Neural cell (in vitro differentiated cells): ENCODE measurements around the gene PRR30. TPM values are rescaled to one million over a fixed set of nuclear protein-coding genes. Genes with fewer than 3 reads are reported as not detected.
"Not testable (repeated sequence)": the region's sequence is repeated elsewhere in the genome, so short reads cannot be mapped to it uniquely, and the experiment has no call there.

Experiments used
- H2AFZ ChIP-seq: fragments of 200-600, 300-800 bp; sonication (generic), shearing (Covaris generic); 2 replicates; pipeline ENCODE4 v1.6.0; 2014; ENCODE audit warnings: low read depth, mild to moderate bottlenecking, antibody characterized with exemption, low read length, moderate library complexity
- H3F3A ChIP-seq: fragments of 200-600 bp; shearing (Covaris generic); 2 replicates; pipeline ENCODE4 v1.6.1; 2016; ENCODE audit warnings: mild to moderate bottlenecking, moderate library complexity, mixed read lengths, antibody characterized with exemption, low read length; ENCODE audit not compliant: insufficient read depth, poor library complexity, severe bottlenecking
- H3K27ac ChIP-seq: fragments of 200-600, 300-800 bp; sonication (generic), shearing (Covaris generic); 2 replicates; pipeline ENCODE4 v1.5.1; 2014; ENCODE audit warnings: mild to moderate bottlenecking, low read length, moderate library complexity
- H3K27me3 ChIP-seq: fragments of 300-800, 200-600 bp; sonication (generic), shearing (Covaris generic); 2 replicates; pipeline ENCODE4 v1.6.0; 2014; ENCODE audit warnings: mild to moderate bottlenecking, low read depth, low read length, moderate library complexity; ENCODE audit not compliant: insufficient read depth
- H3K36me3 ChIP-seq: fragments of 300-800, 200-600 bp; sonication (generic), shearing (Covaris generic); 2 replicates; pipeline ENCODE4 v1.5.1; 2014; ENCODE audit warnings: mild to moderate bottlenecking, antibody characterized with exemption, low read length, moderate library complexity; ENCODE audit not compliant: insufficient read depth
- H3K4me2 ChIP-seq: fragments of 300-800, 200-600 bp; sonication (generic), shearing (Covaris generic); 2 replicates; pipeline ENCODE4 v1.6.0; 2014; ENCODE audit warnings: mild to moderate bottlenecking, low read length
- H3K4me3 ChIP-seq: fragments of 300-800, 200-600 bp; sonication (generic), shearing (Covaris generic); 2 replicates; pipeline ENCODE4 v1.5.1; 2014; ENCODE audit warnings: mild to moderate bottlenecking, low read length, moderate library complexity
- H3K79me2 ChIP-seq: fragments of 200-600 bp; shearing (Covaris generic); replicated peaks from 2 replicates; pipeline ENCODE4 v1.6.0; 2014; ENCODE audit warnings: mild to moderate bottlenecking, low read length, moderate library complexity; ENCODE audit not compliant: insufficient read depth
- H3K9ac ChIP-seq: fragments of 300-800, 200-600 bp; sonication (generic), shearing (Covaris generic); 2 replicates; pipeline ENCODE4 v1.6.1; 2016; ENCODE audit warnings: mild to moderate bottlenecking, low read length, mixed read lengths
- H3K9me2 ChIP-seq: fragments of 200-600 bp; shearing (Covaris generic); 2 replicates; pipeline ENCODE4 v1.6.1; 2016; ENCODE audit warnings: mild to moderate bottlenecking, low read length, mixed read lengths; ENCODE audit not compliant: insufficient read depth
- H3K9me3 ChIP-seq: fragments of 200-600, 300-800 bp; sonication (generic), shearing (Covaris generic); 2 replicates; pipeline ENCODE4 v1.6.1; 2016; ENCODE audit warnings: mild to moderate bottlenecking, mixed run types, low read length, moderate library complexity, mixed read lengths
- H4K20me1 ChIP-seq: fragments of 200-600 bp; shearing (Covaris generic); 2 replicates; pipeline ENCODE4 v1.6.1; 2016; ENCODE audit warnings: mild to moderate bottlenecking, mixed run types; ENCODE audit not compliant: insufficient read depth
- EP300 ChIP-seq: fragments of 450-650 bp; conservative IDR thresholded peaks from 2 replicates; pipeline ENCODE4 v1.6.1; 2014; ENCODE audit warnings: antibody characterized with exemption, mild to moderate bottlenecking, moderate library complexity; ENCODE audit not compliant: poor library complexity, severe bottlenecking
- EZH2 ChIP-seq: fragments of 200-600, 300-800 bp; shearing (Covaris generic), sonication (generic); IDR thresholded peaks from 2 replicates; pipeline ENCODE4 v1.6.1; 2014; ENCODE audit warnings: antibody characterized with exemption, low read length, borderline replicate concordance, mild to moderate bottlenecking; ENCODE audit not compliant: insufficient read depth, poor library complexity, severe bottlenecking
- MXI1 ChIP-seq: fragments of 450-650 bp; conservative IDR thresholded peaks from 2 replicates; pipeline ENCODE4 v1.6.1; 2014; ENCODE audit warnings: antibody characterized with exemption, mild to moderate bottlenecking; ENCODE audit not compliant: poor library complexity, severe bottlenecking
- POLR2AphosphoS5 ChIP-seq: IDR thresholded peaks from 2 replicates; pipeline ENCODE4 v1.6.1; 2012
- RAD21 ChIP-seq: fragments of 450-650 bp; conservative IDR thresholded peaks from 2 replicates; pipeline ENCODE4 v1.6.1; 2014; ENCODE audit warnings: antibody characterized with exemption, mild to moderate bottlenecking, moderate library complexity
- SMC3 ChIP-seq: fragments of 450-650 bp; conservative IDR thresholded peaks from 2 replicates; pipeline ENCODE4 v1.6.1; 2014; ENCODE audit warnings: antibody characterized with exemption, mild to moderate bottlenecking, moderate library complexity; ENCODE audit not compliant: poor library complexity
- TAF1 ChIP-seq: IDR thresholded peaks from 2 replicates; pipeline ENCODE4 v1.6.1; 2012; ENCODE audit warnings: low read depth
- polyA plus RNA-seq: library from polyadenylated mRNA; depleted of rRNA; stranded (reverse); fragments of >200 nt; gene quantifications from 2 replicates; pipeline ENCODE4 v1.2.3, GENCODE V29; 2014
- TF ChIP-seq, protein P1 (sequence below): IDR thresholded peaks from 2 replicates; pipeline ENCODE4 v1.6.1; 2012; ENCODE audit warnings: borderline replicate concordance
- TF ChIP-seq, protein P2 (sequence below): fragments of 450-650 bp; IDR thresholded peaks from 2 replicates; pipeline ENCODE4 v1.5.1; 2014; ENCODE audit warnings: antibody characterized with exemption, mild to moderate bottlenecking, moderate library complexity; ENCODE audit not compliant: poor library complexity, severe bottlenecking

Gene PRR30
- polyA plus RNA-seq, 1 donor from 2014 or later = not detected

DNA sequence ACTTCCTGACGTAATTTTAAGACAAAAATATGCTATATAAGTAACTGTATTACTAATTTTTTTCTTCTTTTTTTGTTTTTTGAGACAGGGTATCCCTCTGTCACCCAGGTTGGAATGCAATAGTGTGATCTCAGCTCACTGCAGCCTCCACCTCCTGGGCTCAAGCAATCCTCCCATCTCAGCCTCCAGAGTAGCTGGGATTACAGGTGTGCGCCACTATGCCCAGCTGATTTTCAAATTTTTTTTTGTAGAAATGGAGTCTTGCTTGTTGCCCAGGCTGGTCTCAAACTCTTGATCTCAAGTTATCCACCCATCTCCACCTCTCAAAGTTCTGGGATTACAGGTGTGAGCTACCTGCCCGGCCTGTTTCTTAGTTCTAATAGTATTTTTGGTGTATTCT, 39.3 kb upstream of the PRR30 start:
- Histone ChIP-seq H3K4me3 (no peak overlapping the region), H3K9ac (no peak overlapping the region), H2AFZ (no peak overlapping the region), H3K79me2 (no peaks in the 10 kb centered on the region), H3K27me3 (no peaks in the 10 kb centered on the region), H3K9me3 (no peaks in the 10 kb centered on the region), H3K9me2 (no peaks in the 10 kb centered on the region), H3K36me3 (no peaks in the 10 kb centered on the region), H3K4me2 (no peak overlapping the region), H4K20me1 (no peaks in the 10 kb centered on the region), H3K27ac (no peak overlapping the region), H3F3A (no peaks in the 10 kb centered on the region)
- TF ChIP-seq EZH2 = no peak
- TF ChIP-seq TAF1 = no peak
- TF ChIP-seq POLR2AphosphoS5 = no peak
- no peak for TF ChIP-seq MXI1
- no peak for TF ChIP-seq RAD21
- no peak for TF ChIP-seq EP300
- TF ChIP-seq, protein P1, sequence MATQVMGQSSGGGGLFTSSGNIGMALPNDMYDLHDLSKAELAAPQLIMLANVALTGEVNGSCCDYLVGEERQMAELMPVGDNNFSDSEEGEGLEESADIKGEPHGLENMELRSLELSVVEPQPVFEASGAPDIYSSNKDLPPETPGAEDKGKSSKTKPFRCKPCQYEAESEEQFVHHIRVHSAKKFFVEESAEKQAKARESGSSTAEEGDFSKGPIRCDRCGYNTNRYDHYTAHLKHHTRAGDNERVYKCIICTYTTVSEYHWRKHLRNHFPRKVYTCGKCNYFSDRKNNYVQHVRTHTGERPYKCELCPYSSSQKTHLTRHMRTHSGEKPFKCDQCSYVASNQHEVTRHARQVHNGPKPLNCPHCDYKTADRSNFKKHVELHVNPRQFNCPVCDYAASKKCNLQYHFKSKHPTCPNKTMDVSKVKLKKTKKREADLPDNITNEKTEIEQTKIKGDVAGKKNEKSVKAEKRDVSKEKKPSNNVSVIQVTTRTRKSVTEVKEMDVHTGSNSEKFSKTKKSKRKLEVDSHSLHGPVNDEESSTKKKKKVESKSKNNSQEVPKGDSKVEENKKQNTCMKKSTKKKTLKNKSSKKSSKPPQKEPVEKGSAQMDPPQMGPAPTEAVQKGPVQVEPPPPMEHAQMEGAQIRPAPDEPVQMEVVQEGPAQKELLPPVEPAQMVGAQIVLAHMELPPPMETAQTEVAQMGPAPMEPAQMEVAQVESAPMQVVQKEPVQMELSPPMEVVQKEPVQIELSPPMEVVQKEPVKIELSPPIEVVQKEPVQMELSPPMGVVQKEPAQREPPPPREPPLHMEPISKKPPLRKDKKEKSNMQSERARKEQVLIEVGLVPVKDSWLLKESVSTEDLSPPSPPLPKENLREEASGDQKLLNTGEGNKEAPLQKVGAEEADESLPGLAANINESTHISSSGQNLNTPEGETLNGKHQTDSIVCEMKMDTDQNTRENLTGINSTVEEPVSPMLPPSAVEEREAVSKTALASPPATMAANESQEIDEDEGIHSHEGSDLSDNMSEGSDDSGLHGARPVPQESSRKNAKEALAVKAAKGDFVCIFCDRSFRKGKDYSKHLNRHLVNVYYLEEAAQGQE = no peak
- TF ChIP-seq, protein P2, sequence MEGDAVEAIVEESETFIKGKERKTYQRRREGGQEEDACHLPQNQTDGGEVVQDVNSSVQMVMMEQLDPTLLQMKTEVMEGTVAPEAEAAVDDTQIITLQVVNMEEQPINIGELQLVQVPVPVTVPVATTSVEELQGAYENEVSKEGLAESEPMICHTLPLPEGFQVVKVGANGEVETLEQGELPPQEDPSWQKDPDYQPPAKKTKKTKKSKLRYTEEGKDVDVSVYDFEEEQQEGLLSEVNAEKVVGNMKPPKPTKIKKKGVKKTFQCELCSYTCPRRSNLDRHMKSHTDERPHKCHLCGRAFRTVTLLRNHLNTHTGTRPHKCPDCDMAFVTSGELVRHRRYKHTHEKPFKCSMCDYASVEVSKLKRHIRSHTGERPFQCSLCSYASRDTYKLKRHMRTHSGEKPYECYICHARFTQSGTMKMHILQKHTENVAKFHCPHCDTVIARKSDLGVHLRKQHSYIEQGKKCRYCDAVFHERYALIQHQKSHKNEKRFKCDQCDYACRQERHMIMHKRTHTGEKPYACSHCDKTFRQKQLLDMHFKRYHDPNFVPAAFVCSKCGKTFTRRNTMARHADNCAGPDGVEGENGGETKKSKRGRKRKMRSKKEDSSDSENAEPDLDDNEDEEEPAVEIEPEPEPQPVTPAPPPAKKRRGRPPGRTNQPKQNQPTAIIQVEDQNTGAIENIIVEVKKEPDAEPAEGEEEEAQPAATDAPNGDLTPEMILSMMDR = no peak
- no peak for TF ChIP-seq SMC3

DNA sequence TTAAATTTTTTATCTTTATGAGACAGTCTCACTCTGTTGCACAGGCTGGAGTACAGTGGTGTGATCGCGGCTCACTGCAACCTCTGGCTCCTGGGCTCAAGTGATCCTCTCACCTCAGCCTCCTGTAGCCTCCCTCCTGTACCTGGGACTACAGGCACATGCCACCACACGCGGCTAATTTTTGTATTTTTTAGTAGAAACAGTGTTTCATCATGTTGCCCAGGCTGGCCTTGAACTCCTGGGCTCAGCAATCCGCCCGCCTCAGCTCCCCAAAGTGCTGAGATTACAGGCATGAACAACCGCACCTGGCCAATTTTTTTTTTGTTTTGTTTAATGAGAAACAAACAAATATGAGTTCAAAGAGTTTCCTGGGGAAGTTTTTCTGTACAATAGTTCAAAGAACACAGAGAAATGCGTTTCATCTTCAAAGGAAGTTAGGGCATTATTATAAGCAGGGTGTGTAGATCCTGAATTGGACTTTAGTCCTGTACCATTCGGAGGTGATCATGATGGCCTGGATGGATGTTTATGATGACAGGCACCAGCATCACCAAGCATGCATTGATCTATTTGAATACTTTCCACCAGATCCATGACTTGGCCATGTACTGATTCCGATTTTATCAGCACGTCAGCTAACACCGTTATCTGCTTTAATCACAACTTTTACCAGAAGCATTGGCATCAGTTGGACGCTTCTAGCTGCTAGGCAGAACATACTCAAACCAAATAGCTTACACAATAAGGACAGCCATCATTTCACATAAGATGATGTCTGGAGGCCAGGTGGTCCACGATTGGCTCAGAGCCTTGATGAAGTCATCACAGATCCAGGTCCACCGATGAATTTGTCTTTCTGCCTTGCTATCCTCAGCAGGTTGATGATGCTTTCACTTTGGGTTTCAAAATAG, 38.5 kb upstream of the PRR30 start:
- H3K79me2 ChIP-seq = no peaks in the 10 kb centered on the region
- H3K27ac ChIP-seq = no peak overlapping the region

DNA sequence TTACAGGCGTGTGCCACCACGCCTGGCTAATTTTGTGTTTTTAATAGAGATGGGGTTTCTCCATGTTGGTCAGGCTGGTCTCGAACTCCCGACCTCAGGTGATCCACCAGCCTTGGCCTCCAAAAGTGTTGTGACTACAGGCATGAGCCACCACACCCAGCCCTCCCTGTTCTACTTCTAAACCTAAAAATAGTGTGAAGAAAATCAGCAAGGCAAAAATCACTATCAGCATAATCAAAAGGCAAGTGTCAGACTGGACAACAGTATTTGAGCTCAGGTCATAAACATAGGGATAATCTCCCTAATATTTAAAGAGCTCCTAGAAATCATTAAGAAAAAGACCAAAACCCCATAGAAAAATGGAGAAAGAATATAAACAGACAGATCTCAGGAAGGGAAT, 36.6 kb upstream of the PRR30 start:
- not testable (repeated sequence) for H3K9me3 ChIP-seq, H4K20me1 ChIP-seq, H3K9me2 ChIP-seq, H3F3A ChIP-seq, H2AFZ ChIP-seq, H3K36me3 ChIP-seq, H3K9ac ChIP-seq, H3K4me3 ChIP-seq, H3K27ac ChIP-seq, H3K79me2 ChIP-seq, H3K27me3 ChIP-seq, H3K4me2 ChIP-seq

More for the DNA sequence above, 38.5 kb upstream of the PRR30 start:
- H2AFZ ChIP-seq = no peak overlapping the region
- H3K4me2 ChIP-seq = no peak overlapping the region
- no peaks in the 10 kb centered on the region for H3F3A ChIP-seq
- no peaks in the 10 kb centered on the region for H3K36me3 ChIP-seq
- no peak overlapping the region for H3K4me3 ChIP-seq
- no peaks in the 10 kb centered on the region for H3K27me3 ChIP-seq
- H3K9me3 ChIP-seq = no peaks in the 10 kb centered on the region
- no peaks in the 10 kb centered on the region for H4K20me1 ChIP-seq
- TF ChIP-seq, protein P2 = no peak
- TF ChIP-seq SMC3 (no peak), EZH2 (no peak), POLR2AphosphoS5 (no peak), EP300 (no peak)
- no peak overlapping the region for H3K9ac ChIP-seq
- H3K9me2 ChIP-seq = no peaks in the 10 kb centered on the region
